ENCODE data around the gene TUBG2.

The TUBG2 gene

DNA sequence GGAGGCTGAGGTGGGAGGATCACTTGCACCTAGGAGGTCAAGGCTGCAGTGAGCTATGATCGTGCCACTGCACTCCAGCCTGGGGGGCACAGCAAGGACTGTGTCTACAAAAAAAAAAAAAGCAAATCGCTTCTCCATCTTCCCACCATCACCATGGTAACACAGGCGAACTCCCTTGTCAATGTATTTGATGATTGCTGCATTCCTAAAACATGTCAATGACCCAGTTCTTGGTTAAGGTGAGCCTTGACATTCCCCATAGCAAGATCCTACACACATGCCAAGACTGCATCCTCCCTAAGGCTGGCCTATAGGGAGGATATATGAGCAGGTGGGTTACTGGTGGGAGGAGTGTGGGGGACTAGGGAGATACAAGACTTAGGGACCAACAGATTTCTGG lies 35.4 kb downstream of the TUBG2 start:
- Histone ChIP-seq H3K36me3 (ENCODE audit: control insufficient read depth in 1 of 2, insufficient read depth in 2 of 2, low read depth in 1 of 2, low read length in 2 of 2) (peaks cover 58 to 84% of the 10 kb centered on the region in 2 experiments), H3K27ac (ENCODE audit: low read length, poor library complexity, severe bottlenecking) (no peak overlapping the region), H3K4me2 (ENCODE audit: low read length, poor library complexity, severe bottlenecking) (no peak overlapping the region), H3K4me3 (ENCODE audit: insufficient read depth in 1 of 2, low read depth in 1 of 2, low read length in 2 of 2) (no peak overlapping the region), H3K18ac (ENCODE audit: low read depth in 1 of 2, low read length in 2 of 2) (no peak overlapping the region), H2BK12ac (ENCODE audit: low read length in 2 of 2) (no peak overlapping the region), H4K91ac (ENCODE audit: low read length) (no peak overlapping the region), H2BK15ac (ENCODE audit: low read depth, poor library complexity, severe bottlenecking) (no peak overlapping the region), H2BK5ac (ENCODE audit: low read depth, low read length, poor library complexity, severe bottlenecking) (no peak overlapping the region), H3K27me3 (ENCODE audit: control insufficient read depth in 1 of 2, insufficient read depth in 1 of 2, low read length in 2 of 2) (no peaks in the 10 kb centered on the region), H4K8ac (ENCODE audit: low read length) (no peak overlapping the region), H3K9me3 (ENCODE audit: control insufficient read depth, low read length) (no peaks in the 10 kb centered on the region), H2AFZ (ENCODE audit: low read depth, low read length) (no peak overlapping the region), H3K4ac (ENCODE audit: low read depth in 1 of 2, low read length in 2 of 2) (no peak overlapping the region), H3K9ac (ENCODE audit: low read length) (no peak overlapping the region), H2BK120ac (ENCODE audit: low read depth, low read length) (no peak overlapping the region), H3K79me1 (replicated peaks; ENCODE audit: low read length, poor library complexity, severe bottlenecking) (peaks cover 4% of the 10 kb centered on the region), H3K14ac (ENCODE audit: low read length in 2 of 2) (no peak overlapping the region), H3K4me1 (ENCODE audit: control insufficient read depth, insufficient read depth, low read depth, low read length) (no peaks in the 10 kb centered on the region), H3K23ac (ENCODE audit: low read length in 2 of 2) (no peak overlapping the region), H2AK5ac (ENCODE audit: low read length, severe bottlenecking) (no peak overlapping the region)
- WGBS = 98% methylated on average over 3 of the region's 3 CpGs
- no peak for DNase-seq

DNA sequence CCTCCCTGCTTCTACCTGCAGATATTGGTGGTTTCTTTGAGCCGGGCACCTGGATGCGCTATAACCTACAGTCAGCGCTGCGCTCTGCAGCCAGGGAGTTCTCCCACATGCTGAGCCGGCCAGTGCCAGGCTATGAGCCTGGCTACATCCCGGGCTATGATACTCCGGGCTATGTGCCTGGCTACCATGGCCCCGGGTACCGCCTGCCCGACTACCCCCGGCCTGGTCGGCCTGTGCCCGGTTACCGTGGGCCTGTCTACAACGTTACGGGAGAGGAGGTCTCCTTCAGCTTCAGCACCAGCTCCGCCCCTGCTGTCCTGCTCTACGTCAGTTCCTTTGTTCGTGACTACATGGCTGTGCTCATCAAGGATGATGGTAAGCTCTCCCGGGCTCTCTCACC lies 36.4 kb downstream of the TUBG2 start:
- Histone ChIP-seq H2BK15ac (ENCODE audit: low read depth, poor library complexity, severe bottlenecking) (no peak overlapping the region), H3K4me3 (ENCODE audit: insufficient read depth in 1 of 2, low read depth in 1 of 2, low read length in 2 of 2) (no peak overlapping the region), H2AFZ (ENCODE audit: low read depth, low read length) (no peak overlapping the region), H2BK5ac (ENCODE audit: low read depth, low read length, poor library complexity, severe bottlenecking) (no peak overlapping the region), H3K9me3 (ENCODE audit: control insufficient read depth, low read length) (no peaks in the 10 kb centered on the region), H4K91ac (ENCODE audit: low read length) (no peak overlapping the region), H3K27ac (ENCODE audit: low read length, poor library complexity, severe bottlenecking) (no peak overlapping the region), H3K4me1 (ENCODE audit: control insufficient read depth, insufficient read depth, low read depth, low read length) (no peaks in the 10 kb centered on the region), H3K27me3 (ENCODE audit: control insufficient read depth in 1 of 2, insufficient read depth in 1 of 2, low read length in 2 of 2) (no peaks in the 10 kb centered on the region), H3K14ac (ENCODE audit: low read length in 2 of 2) (no peak overlapping the region), H2AK5ac (ENCODE audit: low read length, severe bottlenecking) (no peak overlapping the region), H3K79me1 (replicated peaks; ENCODE audit: low read length, poor library complexity, severe bottlenecking) (peaks cover 4% of the 10 kb centered on the region), H3K9ac (ENCODE audit: low read length) (no peak overlapping the region), H3K18ac (ENCODE audit: low read depth in 1 of 2, low read length in 2 of 2) (no peak overlapping the region), H3K4ac (ENCODE audit: low read depth in 1 of 2, low read length in 2 of 2) (no peak overlapping the region), H2BK12ac (ENCODE audit: low read length in 2 of 2) (no peak overlapping the region), H4K8ac (ENCODE audit: low read length) (no peak overlapping the region), H3K36me3 (ENCODE audit: control insufficient read depth in 1 of 2, insufficient read depth in 2 of 2, low read depth in 1 of 2, low read length in 2 of 2) (peaks cover 63 to 84% of the 10 kb centered on the region in 2 experiments), H3K4me2 (ENCODE audit: low read length, poor library complexity, severe bottlenecking) (no peak overlapping the region), H2BK120ac (ENCODE audit: low read depth, low read length) (no peak overlapping the region), H3K23ac (ENCODE audit: low read length in 2 of 2) (no peak overlapping the region)
- 96% methylated on average over 20 of the region's 20 CpGs for WGBS
- no peak for DNase-seq

DNA sequence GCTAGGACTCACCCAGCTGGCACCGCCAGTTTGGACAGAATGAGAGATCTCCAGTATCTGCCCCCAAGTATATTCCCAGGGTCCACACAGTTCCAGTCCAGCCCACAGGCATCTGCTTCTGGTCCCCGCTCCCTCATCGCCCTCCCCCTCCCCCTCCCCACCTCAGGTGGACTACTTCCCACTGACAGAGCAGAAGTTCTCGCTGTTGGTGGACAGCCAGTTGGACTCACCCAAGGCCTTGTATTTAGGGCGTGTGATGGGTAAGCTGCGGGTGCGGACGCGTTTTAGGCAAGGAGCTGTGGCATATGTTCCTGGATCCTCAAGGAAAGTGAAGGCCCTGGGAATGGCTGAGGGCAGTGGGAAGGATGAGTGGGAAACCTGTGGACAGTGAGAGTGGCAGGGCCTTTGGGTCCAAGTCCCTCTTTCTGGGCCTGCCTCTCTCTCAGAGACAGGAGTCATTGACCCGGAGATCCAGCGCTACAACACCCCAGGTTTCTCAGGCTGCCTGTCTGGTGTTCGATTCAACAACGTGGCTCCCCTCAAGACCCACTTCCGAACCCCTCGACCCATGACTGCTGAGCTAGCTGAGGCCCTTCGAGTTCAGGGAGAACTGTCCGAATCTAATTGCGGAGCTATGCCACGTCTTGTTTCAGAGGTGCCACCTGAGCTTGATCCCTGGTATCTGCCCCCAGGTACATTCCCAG lies 38.2 kb downstream of the TUBG2 start:
- no peak for DNase-seq
- H3K79me1 ChIP-seq (replicated peaks; ENCODE audit: low read length, poor library complexity, severe bottlenecking) = peaks cover 4% of the 10 kb centered on the region
- no peak overlapping the region for H3K4me2 ChIP-seq (ENCODE audit: low read length, poor library complexity, severe bottlenecking)
- no peak overlapping the region for H3K4me3 ChIP-seq (ENCODE audit: insufficient read depth in 1 of 2, low read depth in 1 of 2, low read length in 2 of 2)
- H3K23ac ChIP-seq (ENCODE audit: low read length in 2 of 2) = no peak overlapping the region
- no peak overlapping the region for H3K4ac ChIP-seq (ENCODE audit: low read depth in 1 of 2, low read length in 2 of 2)
- no peak overlapping the region for H2AK5ac ChIP-seq (ENCODE audit: low read length, severe bottlenecking)
- no peak overlapping the region for H4K91ac ChIP-seq (ENCODE audit: low read length)
- H2BK15ac ChIP-seq (ENCODE audit: low read depth, poor library complexity, severe bottlenecking) = no peak overlapping the region
- no peak overlapping the region for H2AFZ ChIP-seq (ENCODE audit: low read depth, low read length)
- H2BK5ac ChIP-seq (ENCODE audit: low read depth, low read length, poor library complexity, severe bottlenecking) = no peak overlapping the region
- no peaks in the 10 kb centered on the region for H3K4me1 ChIP-seq (ENCODE audit: control insufficient read depth, insufficient read depth, low read depth, low read length)
- H3K27ac ChIP-seq (ENCODE audit: low read length, poor library complexity, severe bottlenecking) = no peak overlapping the region
- no peak overlapping the region for H3K14ac ChIP-seq (ENCODE audit: low read length in 2 of 2)
- peaks cover 63 to 84% of the 10 kb centered on the region in 2 experiments for H3K36me3 ChIP-seq (ENCODE audit: control insufficient read depth in 1 of 2, insufficient read depth in 2 of 2, low read depth in 1 of 2, low read length in 2 of 2)
- H3K9me3 ChIP-seq (ENCODE audit: control insufficient read depth, low read length) = no peaks in the 10 kb centered on the region
- H3K18ac ChIP-seq (ENCODE audit: low read depth in 1 of 2, low read length in 2 of 2) = no peak overlapping the region
- no peaks in the 10 kb centered on the region for H3K27me3 ChIP-seq (ENCODE audit: control insufficient read depth in 1 of 2, insufficient read depth in 1 of 2, low read length in 2 of 2)
- 98% methylated on average over 19 of the region's 19 CpGs for WGBS
- H4K8ac ChIP-seq (ENCODE audit: low read length) = no peak overlapping the region
- H2BK12ac ChIP-seq (ENCODE audit: low read length in 2 of 2) = no peak overlapping the region
- H3K9ac ChIP-seq (ENCODE audit: low read length) = no peak overlapping the region
- H2BK120ac ChIP-seq (ENCODE audit: low read depth, low read length) = no peak overlapping the region

DNA sequence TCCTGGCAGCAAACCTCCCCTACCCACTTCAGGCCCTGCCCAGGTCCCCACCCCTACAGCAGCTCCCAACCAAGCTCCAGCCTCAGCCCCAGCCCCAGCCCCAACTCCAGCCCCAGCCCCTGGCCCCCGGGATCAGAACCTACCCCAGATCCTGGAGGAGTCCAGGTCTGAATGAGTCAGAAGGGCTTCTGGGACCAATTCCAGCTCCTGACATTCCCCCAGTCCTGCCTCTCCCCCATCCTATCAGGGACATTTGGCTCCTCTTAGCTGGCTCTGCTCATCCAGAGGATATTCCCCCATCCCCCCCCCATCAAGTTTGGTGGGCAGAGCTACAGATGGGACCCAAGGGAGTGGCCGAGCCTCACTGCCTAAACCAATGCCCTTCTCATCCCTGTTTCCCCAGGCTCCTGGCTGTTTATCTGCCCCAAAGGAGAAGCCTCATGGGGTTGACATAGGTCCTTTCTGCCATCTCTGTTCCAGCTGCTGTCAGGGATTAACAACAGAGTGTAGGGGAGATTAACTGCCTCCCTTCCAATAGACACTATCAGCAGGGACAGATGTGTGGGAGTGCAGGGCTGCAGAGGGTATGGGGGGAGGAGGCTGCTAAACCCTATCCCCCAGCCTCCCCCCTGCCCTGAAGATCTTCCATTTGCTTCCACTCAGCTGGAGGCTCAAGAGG lies 39.8 kb downstream of the TUBG2 start:
- Histone ChIP-seq H3K9me3 (ENCODE audit: control insufficient read depth, low read length) (no peaks in the 10 kb centered on the region), H3K36me3 (ENCODE audit: control insufficient read depth in 1 of 2, insufficient read depth in 2 of 2, low read depth in 1 of 2, low read length in 2 of 2) (peaks cover 63 to 85% of the 10 kb centered on the region in 2 experiments), H3K27me3 (ENCODE audit: control insufficient read depth in 1 of 2, insufficient read depth in 1 of 2, low read length in 2 of 2) (no peaks in the 10 kb centered on the region), H2AK5ac (ENCODE audit: low read length, severe bottlenecking) (no peak overlapping the region), H4K91ac (ENCODE audit: low read length) (no peak overlapping the region), H3K4ac (ENCODE audit: low read depth in 1 of 2, low read length in 2 of 2) (no peak overlapping the region), H3K9ac (ENCODE audit: low read length) (no peak overlapping the region), H3K14ac (ENCODE audit: low read length in 2 of 2) (peak overlapping the region in 1 of 2 experiments; percentile 26), H3K4me2 (ENCODE audit: low read length, poor library complexity, severe bottlenecking) (no peak overlapping the region), H3K4me1 (ENCODE audit: control insufficient read depth, insufficient read depth, low read depth, low read length) (no peaks in the 10 kb centered on the region), H2BK12ac (ENCODE audit: low read length in 2 of 2) (no peak overlapping the region), H3K18ac (ENCODE audit: low read depth in 1 of 2, low read length in 2 of 2) (no peak overlapping the region), H3K79me1 (replicated peaks; ENCODE audit: low read length, poor library complexity, severe bottlenecking) (peaks cover 1% of the 10 kb centered on the region), H2BK5ac (ENCODE audit: low read depth, low read length, poor library complexity, severe bottlenecking) (no peak overlapping the region), H3K23ac (ENCODE audit: low read length in 2 of 2) (no peak overlapping the region), H2BK120ac (ENCODE audit: low read depth, low read length) (no peak overlapping the region), H3K4me3 (ENCODE audit: insufficient read depth in 1 of 2, low read depth in 1 of 2, low read length in 2 of 2) (no peak overlapping the region), H2BK15ac (ENCODE audit: low read depth, poor library complexity, severe bottlenecking) (no peak overlapping the region), H4K8ac (ENCODE audit: low read length) (no peak overlapping the region), H3K27ac (ENCODE audit: low read length, poor library complexity, severe bottlenecking) (no peak overlapping the region), H2AFZ (ENCODE audit: low read depth, low read length) (no peak overlapping the region)
- WGBS = 60% methylated on average over 1 of the region's 2 CpGs
- DNase-seq = peak; percentile 32
